ENCODE results near the gene SFXN1.
A peak's percentile ranks its signal among the peaks of the same experiment; 100 is the strongest.
"Not testable (repeated sequence)": the region's sequence is repeated elsewhere in the genome, so short reads cannot be mapped to it uniquely, and the experiment has no call there.

Gene SFXN1

DNA sequence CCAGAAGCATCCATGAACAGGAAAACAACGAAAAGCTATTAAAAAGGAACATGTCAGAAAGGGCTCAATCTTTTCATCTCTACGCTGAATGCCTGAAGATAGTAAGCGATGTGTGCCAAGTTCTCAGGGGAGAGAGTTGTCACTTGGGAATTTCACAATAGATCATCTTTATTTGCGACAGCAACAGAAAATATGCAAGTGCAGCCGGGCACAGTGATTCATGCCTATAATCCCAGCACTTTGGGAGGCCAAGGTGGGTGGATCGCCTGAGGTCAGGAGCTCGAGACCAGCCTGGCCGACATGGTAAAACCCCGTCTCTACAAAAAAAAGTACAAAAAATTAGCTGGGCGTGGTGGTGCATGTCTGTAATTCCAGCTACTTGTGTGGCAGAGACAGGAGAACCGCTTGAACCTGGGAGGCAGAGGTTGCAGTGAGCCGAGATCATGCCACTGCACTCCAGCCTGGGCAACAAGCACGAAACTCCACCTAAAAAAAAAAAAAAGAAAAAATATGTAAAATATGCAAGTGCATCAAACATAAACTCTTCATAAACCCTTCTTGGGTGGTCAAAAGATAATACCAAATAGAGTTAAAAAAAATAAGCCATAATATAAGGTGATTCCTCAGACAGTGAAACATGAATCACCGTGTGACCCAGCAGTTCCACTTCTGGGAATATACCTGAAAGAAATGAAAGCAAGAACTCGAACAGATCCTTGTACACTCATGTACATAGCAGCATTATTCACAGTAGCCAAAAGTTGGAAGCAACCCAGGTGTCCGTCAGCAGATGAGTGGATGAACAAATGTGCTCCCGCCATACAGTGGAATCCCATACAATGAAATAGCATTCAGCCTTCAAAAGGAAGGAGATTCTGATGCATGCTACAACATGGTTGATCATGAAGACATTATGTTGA, 16.2 kb downstream of the SFXN1 start:
- DNase-seq (ENCODE audit: low read depth in 2 of 2) = no peak

DNA sequence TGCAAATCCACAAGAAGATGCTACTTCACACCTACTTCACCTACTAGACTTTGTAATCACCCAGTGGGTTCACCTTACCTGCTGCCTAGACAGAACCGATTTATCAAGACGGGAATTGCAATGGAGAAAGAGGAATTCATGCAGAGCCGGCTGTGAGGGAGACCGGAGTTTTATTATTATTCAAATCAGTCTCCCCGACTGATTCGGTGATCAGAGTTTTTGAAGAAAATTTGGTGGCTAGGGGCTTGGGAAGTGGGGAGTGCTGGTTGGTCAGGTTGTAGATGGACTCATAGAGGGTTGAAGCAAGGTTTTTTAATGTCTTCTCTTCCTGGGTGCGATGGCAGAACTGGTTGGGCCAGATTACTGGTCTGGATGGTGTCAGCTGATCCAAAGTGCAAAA, 23.4 kb downstream of the SFXN1 start:
- no peak for DNase-seq (ENCODE audit: low read depth in 2 of 2)

DNA sequence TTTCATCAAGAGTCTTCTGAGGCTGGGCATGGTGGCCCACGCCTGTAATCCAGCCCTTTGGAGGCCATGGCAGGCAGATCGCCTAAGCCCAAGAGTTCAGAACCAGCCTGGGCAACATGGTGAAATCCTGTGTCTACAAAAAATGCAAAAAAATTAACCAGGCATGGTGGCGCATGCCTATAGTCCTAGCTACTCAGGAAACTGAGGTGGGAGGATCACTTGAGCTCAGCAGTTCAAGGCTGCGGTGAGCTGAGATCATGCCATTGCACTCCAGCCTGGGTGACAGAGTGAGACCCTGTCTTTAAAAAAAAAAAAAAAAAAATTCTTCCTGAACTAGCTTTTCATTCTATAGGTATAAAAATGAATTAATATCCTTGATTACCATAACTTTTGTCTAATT, 29.3 kb downstream of the SFXN1 start:
- DNase-seq (ENCODE audit: low read depth in 2 of 2) = not testable (repeated sequence)

DNA sequence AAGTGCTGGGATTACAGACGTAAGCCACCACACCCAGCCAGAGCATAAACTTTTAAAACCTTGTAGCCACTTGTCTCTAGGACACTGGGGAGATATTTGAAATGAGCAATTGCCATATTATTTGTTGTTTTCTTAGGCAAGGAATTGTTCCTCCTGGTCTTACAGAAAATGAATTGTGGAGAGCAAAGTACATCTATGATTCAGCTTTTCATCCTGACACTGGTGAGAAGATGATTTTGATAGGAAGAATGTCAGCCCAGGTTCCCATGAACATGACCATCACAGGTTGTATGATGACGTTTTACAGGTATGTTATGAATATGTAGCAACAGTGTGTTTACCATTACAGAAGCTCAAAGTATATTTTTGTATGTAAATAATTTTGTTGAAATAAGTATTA, 30.5 kb downstream of the SFXN1 start:
- no peak for DNase-seq (ENCODE audit: low read depth in 2 of 2)

DNA sequence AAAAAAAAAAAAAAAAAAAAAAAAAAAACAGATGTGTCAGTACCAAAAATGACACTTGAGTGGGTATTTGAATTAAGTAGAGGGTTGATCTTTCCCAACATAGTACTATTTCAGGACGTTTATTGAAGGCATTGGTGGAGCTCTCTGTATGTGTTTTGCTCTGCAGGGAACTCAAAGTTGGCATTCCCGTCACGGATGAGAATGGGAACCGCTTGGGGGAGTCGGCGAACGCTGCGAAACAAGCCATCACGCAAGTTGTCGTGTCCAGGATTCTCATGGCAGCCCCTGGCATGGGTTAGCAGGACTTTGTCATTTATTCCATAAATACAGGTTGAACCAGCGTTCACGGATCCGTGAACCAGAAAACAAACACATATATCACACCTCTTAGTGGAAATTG, 34.9 kb downstream of the SFXN1 start:
- DNase-seq (ENCODE audit: low read depth in 2 of 2) = no peak

DNA sequence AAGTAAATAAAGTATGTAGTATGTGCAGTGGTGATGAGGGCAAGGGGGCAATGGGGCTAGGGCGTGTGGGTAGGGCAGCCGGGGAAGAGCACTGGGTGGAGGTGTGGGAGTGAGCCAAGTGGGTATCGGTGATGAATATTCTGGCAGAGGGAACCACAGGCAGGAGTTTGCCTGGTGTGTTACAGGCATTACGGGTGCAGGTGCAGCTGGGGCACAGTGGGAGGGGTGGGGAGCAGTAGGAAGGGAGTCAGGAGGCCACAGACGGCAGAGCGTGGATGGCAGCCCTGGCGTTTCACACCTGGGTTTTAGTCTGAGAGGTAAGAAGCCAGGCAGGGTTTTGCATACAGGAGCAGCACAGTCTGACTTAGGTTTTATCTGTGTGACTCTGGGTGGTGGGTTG, 35.4 kb downstream of the SFXN1 start:
- DNase-seq (ENCODE audit: low read depth in 2 of 2) = no peak

DNA sequence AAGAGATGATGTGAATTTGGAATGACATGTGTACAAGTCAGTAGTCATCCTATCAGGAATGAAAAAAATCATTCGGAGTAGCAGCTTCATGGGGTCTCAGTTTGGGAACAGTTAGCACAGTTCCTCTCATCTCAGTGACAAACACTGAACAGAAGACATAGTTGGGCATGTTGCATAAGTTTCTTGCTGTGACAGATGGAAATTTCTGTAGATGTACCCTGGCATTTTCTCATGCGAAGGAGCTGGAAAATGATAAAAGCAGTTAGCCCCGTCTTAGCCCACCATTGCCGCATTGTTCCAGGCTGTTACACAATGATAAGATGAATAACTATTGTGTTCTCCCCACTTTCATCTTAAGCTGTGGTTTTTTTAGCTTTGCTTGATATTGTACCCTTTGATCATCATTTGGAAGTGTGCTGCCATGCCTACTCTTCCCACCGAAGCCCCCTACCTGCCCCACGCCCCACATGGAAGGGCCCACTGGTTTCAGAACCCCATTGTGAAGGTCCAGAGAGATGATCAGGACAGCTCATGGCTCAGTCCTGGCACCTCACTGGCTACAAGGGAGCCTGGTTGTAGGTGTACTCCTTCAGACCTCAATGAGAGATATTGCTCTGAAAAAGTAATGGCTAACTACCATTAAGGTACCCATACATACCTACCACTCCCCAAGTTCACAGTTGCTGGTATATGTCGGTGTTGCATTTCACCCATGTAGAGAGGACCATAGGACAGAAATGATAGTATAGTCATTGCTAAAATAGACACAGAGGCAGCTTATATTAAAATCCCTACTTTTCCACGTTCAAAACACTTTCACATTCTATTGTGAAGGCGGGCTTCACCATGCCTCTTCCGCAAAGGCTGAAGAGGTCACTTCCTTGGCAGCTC, 38.8 kb downstream of the SFXN1 start:
- no peak for DNase-seq (ENCODE audit: low read depth in 2 of 2)

DNA sequence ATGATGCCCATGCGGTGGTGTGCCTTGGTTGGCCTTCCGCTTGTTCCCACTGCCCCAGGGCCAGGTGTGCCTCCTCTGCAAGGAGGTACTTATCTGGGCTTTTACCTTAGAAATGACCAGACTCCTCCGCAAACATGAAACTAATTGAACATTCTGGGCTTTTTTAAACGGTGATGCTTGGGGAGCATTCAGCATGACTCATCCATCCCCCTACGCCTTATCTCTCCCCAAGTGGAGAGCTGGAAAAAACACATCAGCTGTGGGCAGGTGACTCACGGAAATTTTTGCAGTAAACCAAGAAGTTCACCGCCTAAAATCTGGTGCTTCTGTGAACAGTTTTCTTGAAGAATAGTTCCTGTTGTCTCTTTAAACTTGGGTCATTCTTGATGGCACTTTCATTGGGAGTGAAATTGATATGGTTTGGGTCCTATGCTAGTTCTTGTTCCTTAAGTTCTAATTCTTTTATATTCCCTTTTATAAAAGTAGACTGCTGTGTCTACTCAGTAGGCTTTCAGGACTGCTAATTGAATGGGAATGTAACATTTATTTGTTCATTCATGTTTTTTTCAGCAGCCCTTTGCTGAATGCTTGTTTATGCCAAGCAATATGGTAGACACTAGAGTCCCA, 39.6 kb downstream of the SFXN1 start:
- DNase-seq (ENCODE audit: low read depth in 2 of 2) = peak; percentile 74 to 85

DNA sequence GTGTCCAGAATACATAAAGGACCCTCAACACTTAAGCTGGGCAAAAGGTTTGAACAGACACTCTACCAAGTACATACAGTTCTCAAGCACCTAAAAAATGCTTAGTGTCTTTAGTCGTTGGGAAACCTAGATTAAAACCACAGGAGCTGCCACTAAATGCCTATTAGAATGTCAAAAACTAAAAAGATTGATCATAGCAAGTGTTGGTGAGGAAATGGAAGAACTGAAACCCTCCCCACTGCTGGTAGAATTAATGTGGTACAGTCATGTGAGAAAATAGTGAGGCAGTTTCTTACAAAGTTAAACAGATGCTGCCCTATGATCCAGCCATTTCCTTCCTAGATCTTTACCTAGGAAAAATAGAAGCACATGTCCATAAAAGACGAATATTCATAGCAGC, 40.6 kb downstream of the SFXN1 start:
- DNase-seq (ENCODE audit: low read depth in 2 of 2) = no peak

DNA sequence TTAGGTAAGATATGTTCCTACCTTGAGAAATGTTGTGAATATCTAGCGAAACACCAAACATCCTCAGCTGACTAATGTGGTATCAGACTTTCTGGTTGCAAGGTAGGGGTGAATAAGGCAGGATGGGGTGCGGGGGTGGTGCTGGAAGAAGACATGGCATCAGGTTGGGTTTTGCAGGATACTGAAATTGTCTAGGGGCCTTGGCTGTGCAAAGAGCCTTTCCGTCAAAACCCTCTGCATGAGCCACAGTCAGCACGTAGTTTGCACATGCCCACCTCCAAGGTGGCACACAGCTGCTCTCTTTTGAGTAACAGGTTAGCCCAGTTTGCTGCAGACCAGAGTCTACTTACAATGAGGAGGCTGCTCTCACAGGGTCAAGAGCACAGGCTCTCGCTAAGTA, 42.0 kb downstream of the SFXN1 start:
- DNase-seq (ENCODE audit: low read depth in 2 of 2) = peak; percentile 49 to 52

DNA sequence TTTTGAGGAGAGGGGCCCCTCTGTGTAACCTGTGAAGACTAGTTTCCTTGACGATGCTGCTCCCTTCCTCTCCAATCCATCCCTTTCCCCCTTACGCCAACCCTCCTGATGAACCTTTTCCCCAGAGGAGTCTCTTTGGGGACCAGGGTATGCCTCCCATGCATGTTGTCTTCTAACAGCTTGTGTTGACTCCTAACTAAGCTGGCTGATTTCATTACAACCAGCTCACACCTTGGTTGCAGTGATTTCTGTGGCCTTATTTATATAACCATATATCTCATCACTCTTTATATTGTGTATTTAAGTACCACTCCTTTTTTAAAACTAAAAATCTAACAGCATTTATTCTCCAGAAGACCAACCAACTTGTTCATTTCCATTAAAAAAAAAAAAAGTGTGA, 42.5 kb downstream of the SFXN1 start:
- DNase-seq (ENCODE audit: low read depth in 2 of 2) = no peak

DNA sequence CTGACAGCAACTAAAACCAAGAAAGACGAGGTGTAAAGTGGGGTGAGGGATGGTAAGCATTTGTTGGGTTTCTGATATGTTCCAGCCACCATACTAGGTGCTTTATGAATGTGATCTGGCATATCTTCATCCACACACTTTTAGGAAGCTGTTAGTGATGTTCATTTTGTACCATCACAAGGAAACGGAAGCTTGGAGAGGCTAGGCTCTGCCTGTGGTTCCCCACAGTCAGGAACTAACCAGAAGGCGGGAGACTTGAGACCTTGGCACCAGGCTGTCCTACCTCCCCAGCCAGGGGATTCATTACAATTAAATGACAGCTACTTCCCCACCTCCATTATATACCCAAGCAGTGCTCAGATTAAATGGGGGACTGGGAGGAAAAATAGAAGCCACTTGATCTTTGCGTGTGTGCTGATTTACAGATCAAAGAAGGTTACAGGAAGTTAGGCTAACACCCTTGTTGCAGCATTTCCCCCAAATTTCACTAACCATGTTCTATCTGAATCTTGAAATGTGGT, 43.0 kb downstream of the SFXN1 start:
- peak in 1 of 2 experiments; percentile 32 for DNase-seq (ENCODE audit: low read depth in 2 of 2)

DNA sequence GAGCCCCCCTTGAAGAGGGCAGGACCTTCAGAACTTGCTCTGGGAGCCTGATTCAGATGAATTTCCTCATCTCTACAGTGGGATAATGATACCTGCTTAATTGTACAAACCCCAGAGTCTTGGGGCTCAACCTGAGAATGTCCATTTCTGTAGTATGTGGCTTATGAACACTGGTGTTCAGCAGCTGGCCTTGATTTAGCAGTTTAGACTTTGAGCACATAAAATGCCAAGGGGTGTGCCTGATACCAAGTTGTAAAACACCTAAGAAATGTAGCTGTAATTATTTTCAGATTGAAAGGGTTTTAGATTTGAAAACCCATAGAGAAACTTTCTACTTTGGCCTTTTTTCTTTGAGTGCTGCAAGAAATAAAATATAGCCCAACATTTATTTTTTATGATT, 44.9 kb downstream of the SFXN1 start:
- no peak for DNase-seq (ENCODE audit: low read depth in 2 of 2)

DNA sequence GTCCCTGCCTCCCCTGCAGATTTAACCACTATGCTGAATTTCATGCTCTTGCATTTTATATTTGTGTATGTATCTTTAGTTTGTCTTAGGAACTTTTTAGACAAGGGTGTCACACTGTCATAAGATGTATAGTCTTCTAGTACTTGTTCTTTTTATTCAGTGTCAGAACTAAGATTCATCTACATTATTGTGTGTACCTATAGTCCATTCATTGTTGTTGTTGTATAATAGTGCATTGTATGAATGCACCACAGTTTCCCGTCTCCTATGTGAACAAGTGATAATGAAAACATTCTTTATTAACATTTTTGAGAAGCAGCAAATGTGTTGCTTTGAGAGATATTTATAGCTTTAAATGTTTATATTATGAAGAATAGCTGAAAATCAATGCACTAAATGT, 45.9 kb downstream of the SFXN1 start:
- no peak for DNase-seq (ENCODE audit: low read depth in 2 of 2)

DNA sequence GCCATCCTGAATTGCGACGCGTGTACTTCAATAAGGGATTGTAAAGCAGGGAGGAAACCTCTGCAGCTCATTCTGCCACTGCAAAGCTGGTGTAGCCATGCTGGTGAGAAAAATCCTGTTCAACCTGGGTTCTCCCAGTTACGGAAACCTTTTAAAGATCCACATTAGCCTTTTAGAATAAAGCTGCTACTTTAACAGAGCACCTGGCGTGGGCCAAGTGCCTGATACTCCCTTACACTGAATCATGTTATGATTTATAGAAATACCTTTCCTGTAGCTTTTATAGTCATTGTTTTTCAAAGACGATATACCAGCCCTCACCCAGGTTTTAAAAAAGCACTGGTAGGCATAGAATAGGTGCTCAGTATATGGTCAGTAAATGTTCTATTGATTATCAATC, 48.3 kb downstream of the SFXN1 start:
- no peak for DNase-seq (ENCODE audit: low read depth in 2 of 2)

DNA sequence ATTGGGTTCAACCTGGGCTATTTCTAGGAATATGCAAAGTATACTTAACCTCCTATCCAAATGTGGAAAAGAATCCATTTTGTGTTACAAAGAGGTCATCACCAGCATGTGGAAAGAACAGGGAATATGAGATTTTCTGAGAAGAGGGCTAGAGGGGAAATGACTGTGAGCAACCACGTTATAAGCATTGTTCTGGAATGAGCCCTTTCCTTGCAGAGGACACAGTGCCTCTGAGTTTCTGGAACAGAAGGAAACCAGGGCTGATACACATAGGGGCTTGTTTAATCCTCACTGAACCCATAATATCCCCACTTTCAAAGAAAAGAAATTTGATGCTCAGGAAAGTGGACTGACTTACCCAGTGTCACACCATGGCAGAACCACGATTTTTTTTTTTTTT, 53.0 kb downstream of the SFXN1 start:
- DNase-seq (ENCODE audit: low read depth in 2 of 2) = no peak

DNA sequence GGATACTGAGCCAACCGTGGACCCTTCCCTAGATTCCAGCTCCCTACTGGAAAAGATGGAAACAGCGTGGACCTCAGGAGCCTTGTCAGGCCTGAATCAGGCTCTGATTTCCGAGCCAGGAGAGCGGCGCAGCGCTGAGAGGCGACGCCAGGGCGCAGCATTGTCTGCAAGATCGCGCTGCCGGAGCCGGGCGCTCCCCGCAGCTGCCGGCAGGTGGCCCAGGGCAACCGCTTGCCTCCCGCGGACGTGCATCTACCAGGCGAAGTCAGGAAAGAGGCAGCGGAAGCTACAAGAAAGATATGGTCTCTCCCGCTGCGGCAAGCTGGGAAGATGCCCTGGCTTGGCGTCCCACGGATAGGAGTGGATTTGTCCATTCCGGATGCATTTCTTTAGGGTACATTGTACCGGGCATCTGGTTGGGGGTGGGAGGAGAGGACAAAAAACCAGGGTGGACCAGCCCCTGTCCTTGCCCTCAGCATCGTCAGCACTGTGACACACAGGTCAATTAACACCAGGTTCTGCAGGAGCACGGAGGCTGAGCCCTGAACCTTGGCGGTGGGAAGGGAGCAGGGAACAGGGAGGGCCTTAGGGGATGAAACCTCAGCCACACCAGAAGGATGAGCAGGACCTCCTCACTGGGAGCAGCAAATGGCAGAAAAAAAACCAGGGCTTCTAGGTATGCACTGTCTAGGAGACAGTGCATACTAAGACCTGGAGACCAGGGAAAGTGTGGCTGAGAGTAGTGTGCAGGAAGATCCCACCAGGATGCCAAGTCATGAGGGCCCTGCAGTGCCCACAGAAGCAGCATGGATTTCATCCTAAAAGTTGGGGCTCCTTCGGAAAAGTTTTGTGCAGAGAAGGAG, 55.9 kb downstream of the SFXN1 start:
- DNase-seq (ENCODE audit: low read depth in 2 of 2) = peak; percentile 72 to 79

DNA sequence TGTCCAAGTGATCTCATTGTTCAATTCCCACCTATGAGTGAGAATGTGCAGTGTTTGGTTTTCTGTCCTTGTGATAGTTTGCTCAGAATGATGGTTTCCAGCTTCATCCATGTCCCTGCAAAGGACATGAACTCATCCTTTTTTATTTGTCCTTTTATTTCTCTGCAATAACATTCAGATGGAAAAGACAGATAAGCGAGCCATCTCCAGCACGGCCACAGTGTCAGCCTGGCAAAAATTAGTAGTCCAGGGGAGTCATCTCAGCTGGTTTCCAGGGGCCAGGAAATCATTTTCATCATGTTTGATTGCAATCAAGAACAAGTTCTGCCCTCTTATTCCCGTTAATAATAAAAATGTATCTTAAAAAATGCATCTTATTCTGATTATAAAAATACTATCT, 57.0 kb downstream of the SFXN1 start:
- DNase-seq (ENCODE audit: low read depth in 2 of 2) = not testable (repeated sequence)

DNA sequence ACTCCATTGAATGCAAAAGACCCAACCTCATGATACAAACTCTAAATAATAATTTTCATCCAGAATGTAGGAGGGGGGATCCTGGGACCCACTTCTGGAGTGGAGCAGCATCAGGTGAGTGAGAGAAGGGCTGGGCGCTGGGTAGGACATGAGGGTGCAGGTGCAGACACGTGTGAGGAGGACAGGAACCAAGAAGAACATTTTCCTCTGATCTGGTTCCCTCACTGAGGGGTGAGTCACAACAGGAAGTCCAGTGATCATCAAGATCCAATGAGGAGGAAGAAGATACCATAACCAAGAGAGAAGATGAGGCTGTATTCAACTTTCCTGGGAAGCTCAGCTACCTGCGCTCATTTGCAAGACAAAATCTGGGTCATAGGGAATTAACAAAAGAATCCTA, 57.4 kb downstream of the SFXN1 start:
- no peak for DNase-seq (ENCODE audit: low read depth in 2 of 2)

DNA sequence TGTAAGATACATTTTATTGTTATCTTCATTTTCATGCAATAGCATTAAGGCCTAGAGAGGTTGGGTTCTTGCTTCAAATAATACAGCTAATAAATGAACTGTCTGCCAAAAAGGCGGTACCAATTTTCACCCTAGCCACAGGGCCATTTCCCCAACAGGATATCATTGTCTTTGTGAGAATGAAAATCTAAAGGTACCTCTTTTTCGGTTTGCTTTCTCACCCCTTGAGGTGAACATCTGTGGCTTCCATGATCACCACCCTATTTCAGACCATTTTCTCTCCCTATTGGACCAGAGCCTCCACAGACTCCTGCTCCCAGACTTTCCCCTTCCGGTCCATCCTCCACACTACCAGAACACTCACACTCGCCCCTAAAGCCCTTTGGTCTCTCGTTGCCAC, 60.2 kb downstream of the SFXN1 start:
- DNase-seq (ENCODE audit: low read depth in 2 of 2) = no peak

DNA sequence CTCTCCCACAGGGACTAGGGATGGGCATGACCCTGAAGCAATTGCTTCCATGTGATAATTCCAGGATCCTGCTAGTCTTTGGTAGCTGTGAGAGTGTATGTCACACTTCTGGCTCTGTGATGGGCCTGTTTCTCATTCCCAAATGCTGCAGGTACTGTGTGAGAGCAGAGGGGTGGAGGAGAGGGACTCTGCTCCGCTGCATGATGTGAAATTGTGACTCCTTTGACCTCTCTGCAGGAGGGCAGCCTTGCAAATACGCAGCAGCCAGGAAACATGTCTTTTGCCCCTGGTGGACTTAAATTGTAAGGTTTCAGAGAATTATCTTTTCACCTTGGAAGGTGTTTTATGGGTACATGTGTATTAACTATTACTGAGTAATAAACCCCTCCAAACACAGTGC, 61.6 kb downstream of the SFXN1 start:
- DNase-seq (ENCODE audit: low read depth in 2 of 2) = no peak
